K562 (cell line): ENCODE data around the gene DDX39A. TPM values are rescaled to one million over a fixed set of nuclear protein-coding genes. Genes with fewer than 3 reads are reported as not detected.

Source experiments
- ATAC-seq: fragments of 200-7000 bp; cut with Tn5 transposase; 3 replicates; pipeline ENCODE4 v1.9.1; 2020; ENCODE audit warnings: moderate library complexity
- BruUV-seq: library from RNA; stranded (reverse); fragments of 400-500 nt; replicated peaks from 2 replicates; lab custom pipeline; 2021; lab: Mats Ljungman, UMichigan
- CTCF ChIA-PET: fragments of 300-600 bp; formaldehyde crosslinking; extraction: SDS; loops from one replicate; lab custom pipeline; 2021; ENCODE audit warnings: low intra/inter-chr PET ratio; lab: Yijun Ruan, JAX
- POLR2A ChIA-PET: fragments of 300-600, 350-650 bp; sonication (Branson Sonifier 250); formaldehyde crosslinking; extraction: SDS; loops from one replicate; lab custom pipeline; 2021; ENCODE audit warnings: antibody characterized with exemption, inconsistent platforms; lab: Yijun Ruan, JAX
- DNase-seq, 4 experiments: peaks; one replicate each; pipeline versions ENCODE4 v3.0.0 to v3.0.0-alpha.2; 2011 to 2018; ENCODE audit warnings: low spot score in 3 of 4, mixed read lengths in 3 of 4; ENCODE audit errors: extremely low read depth in 1 of 4
- FAIRE-seq: peaks from 2 replicates; lab custom pipeline; 2011; peaks lifted over from hg19 to GRCh38; lab: Jason Lieb, UNC
- H2AFZ ChIP-seq: 2 replicates; pipeline ENCODE4 v1.6.0; 2011; ENCODE audit warnings: low read depth, low read length, control low read depth, inconsistent platforms
- H3K27ac ChIP-seq: fragments of 200-600 bp; 3 replicates; pipeline ENCODE4 v1.8.0; 2011; ENCODE audit warnings: low read depth, mild to moderate bottlenecking, control low read depth, inconsistent platforms, low read length, moderate library complexity, mixed read lengths; ENCODE audit errors: extremely low read depth
- H3K27me3 ChIP-seq, 2 experiments: fragments of 300-600 bp in 1 of 2; 2 replicates in 1 of 2; 3 replicates in 1 of 2; pipeline versions ENCODE4 v1.6.0 to v1.8.0; 2011; ENCODE audit warnings: inconsistent platforms in 2 of 2, low read length in 2 of 2, mild to moderate bottlenecking in 1 of 2, mixed read lengths in 1 of 2, moderate library complexity in 1 of 2; ENCODE audit not compliant: control insufficient read depth in 2 of 2, insufficient read depth in 2 of 2
- H3K36me3 ChIP-seq: fragments of 300-600 bp; 3 replicates; pipeline ENCODE4 v1.8.0; 2011; ENCODE audit warnings: mild to moderate bottlenecking, low read length, inconsistent platforms; ENCODE audit not compliant: control insufficient read depth, insufficient read depth
- H3K4me1 ChIP-seq, 2 experiments: fragments of 200-600 bp in 1 of 2; replicated peaks in 1 of 2; 2 replicates in 1 of 2; 3 replicates in 1 of 2; pipeline versions ENCODE4 v1.5.1 to v1.8.0; 2011; ENCODE audit warnings: inconsistent platforms in 2 of 2, low read length in 2 of 2, mild to moderate bottlenecking in 1 of 2, mixed read lengths in 1 of 2, moderate library complexity in 1 of 2; ENCODE audit not compliant: control insufficient read depth in 2 of 2, insufficient read depth in 2 of 2
- H3K4me2 ChIP-seq: 2 replicates; pipeline ENCODE4 v1.6.1; 2011; ENCODE audit warnings: low read length, control low read depth, inconsistent platforms, mixed read lengths; ENCODE audit not compliant: insufficient read depth
- H3K4me3 ChIP-seq: fragments of 200-600 bp; sonication (generic), shearing (Covaris generic); 2 replicates; pipeline ENCODE4 v1.5.1; 2016; ENCODE audit warnings: control low read depth, inconsistent platforms
- H3K79me2 ChIP-seq: fragments of 200-600 bp; 3 replicates; pipeline ENCODE4 v1.8.0; 2011; ENCODE audit warnings: low read length, inconsistent platforms; ENCODE audit not compliant: control insufficient read depth, insufficient read depth
- H3K9ac ChIP-seq, 2 experiments: 2 replicates each; pipeline versions ENCODE4 v1.6.0 to v1.6.1; 2011; ENCODE audit warnings: low read depth in 2 of 2, low read length in 2 of 2, control low read depth in 1 of 2, inconsistent platforms in 1 of 2, mild to moderate bottlenecking in 1 of 2, mixed read lengths in 1 of 2; ENCODE audit not compliant: insufficient read depth in 1 of 2
- H3K9me1 ChIP-seq: one replicate; pipeline ENCODE4 v1.6.0; 2011; ENCODE audit warnings: inconsistent platforms, mild to moderate bottlenecking, low read length, moderate library complexity; ENCODE audit not compliant: control insufficient read depth, insufficient read depth
- H3K9me3 ChIP-seq: replicated peaks from 2 replicates; pipeline ENCODE4 v1.5.1; 2011; ENCODE audit warnings: low read depth, low read length, inconsistent platforms; ENCODE audit not compliant: control insufficient read depth, insufficient read depth
- H4K20me1 ChIP-seq: replicated peaks from 2 replicates; pipeline ENCODE4 v1.6.1; 2011; ENCODE audit warnings: low read length, inconsistent platforms, mixed read lengths; ENCODE audit not compliant: control insufficient read depth, insufficient read depth
- ARID2 ChIP-seq: fragments of 450-650 bp; IDR thresholded peaks from 2 replicates; pipeline ENCODE4 v1.6.1; 2017; ENCODE audit warnings: antibody characterized with exemption, mild to moderate bottlenecking
- ESRRB ChIP-seq: fragments of 250-450 bp; sonication (Bioruptor Pico); IDR thresholded peaks from 2 replicates; pipeline ENCODE4 v1.5.0; 2020; ENCODE audit warnings: mild to moderate bottlenecking, moderate library complexity, borderline replicate concordance
- HNRNPH1 ChIP-seq: fragments of 200-400 bp; formaldehyde crosslinking; optimal IDR thresholded peaks from 2 replicates; pipeline ENCODE3; 2017; ENCODE audit warnings: low read depth, mild to moderate bottlenecking, low read length, moderate library complexity
- MTA1 ChIP-seq: fragments of 450-650 bp; IDR thresholded peaks from 2 replicates; pipeline ENCODE4 v1.6.1; 2017; ENCODE audit warnings: borderline replicate concordance
- PTBP1 ChIP-seq: fragments of 200-400 bp; formaldehyde crosslinking; IDR thresholded peaks from 2 replicates; pipeline ENCODE4 v1.6.1; 2017; ENCODE audit warnings: low read depth, low read length
- TSC22D4 ChIP-seq: fragments of 450-650 bp; IDR thresholded peaks from 2 replicates; pipeline ENCODE4 v1.6.1; 2016; ENCODE audit warnings: missing genetic modification characterization, missing biosample characterization, control low read depth
- ZNF217 ChIP-seq: sonication (generic); formaldehyde crosslinking; IDR thresholded peaks from 2 replicates; pipeline ENCODE4 v1.8.0; 2022; ENCODE audit warnings: mild to moderate bottlenecking, missing genetic modification reagents
- ZNF311 ChIP-seq: fragments of 250-450 bp; sonication (Bioruptor Pico); IDR thresholded peaks from 2 replicates; pipeline ENCODE4 v1.4.0; 2020; ENCODE audit warnings: mild to moderate bottlenecking, moderate library complexity
- ZNF583 ChIP-seq: fragments of 250-450 bp; sonication (Bioruptor Pico); IDR thresholded peaks from 2 replicates; pipeline ENCODE4 v1.4.0; 2020
- WGBS: fragments of 100-300 bp; shearing (Covaris generic); methylation state at CpG from one replicate; pipeline ENCODE4 v1.1.6; 2016; ENCODE audit warnings: low coverage, mixed read lengths; ENCODE audit not compliant: insufficient coverage; ENCODE audit errors: missing lambda C conversion rate; 5-methylcytosine and 5-hydroxymethylcytosine counted together
- in situ Hi-C: fragments of 300-500 bp; cut with MboI; formaldehyde crosslinking; loops from 4 replicates; pipeline ENCODE4 v1.15.0; 2018; ENCODE audit warnings: inconsistent platforms, mixed read lengths
- intact Hi-C: fragments of 100-400 bp; cut with micrococcal nuclease; formaldehyde crosslinking; loops from 2 replicates; pipeline ENCODE4 v1.14.2; 2022
- polyA plus RNA-seq, 8 experiments: library from polyadenylated mRNA; depleted of rRNA in 4 of 8; stranded (reverse) in 5 of 8; unstranded in 3 of 8; fragments of >200 nt; fragmentation: Nextera tagmentation in 2 of 8; fragmentation: Illumina TruSeq in 1 of 8; extraction: Ambion mirVana in 2 of 8; extraction: Trizol in 1 of 8; gene quantifications; 2 replicates each; pipeline versions ENCODE4 v1.2.1 to v1.2.3, GENCODE V29; 2011 to 2014; ENCODE audit warnings: inconsistent platforms in 1 of 8, missing spikeins in 1 of 8
- total RNA-seq, 7 experiments: library from RNA; depleted of rRNA in 6 of 7; stranded (reverse); fragments of >200 nt in 6 of 7; fragmentation: Illumina TruSeq in 2 of 7; extraction: Trizol in 2 of 7; gene quantifications; 2 replicates each; pipeline versions ENCODE4 v1.2.1 to v1.2.3, GENCODE V29; 2011 to 2021; ENCODE audit warnings: low replicate concordance in 1 of 7
- TF ChIP-seq, protein P1 (sequence below): fragments of 450-650 bp; IDR thresholded peaks from 2 replicates; pipeline ENCODE4 v1.6.1; 2016; ENCODE audit warnings: low read depth
- TF ChIP-seq, protein P2 (sequence below): fragments of 450-650 bp; IDR thresholded peaks from 2 replicates; pipeline ENCODE4 v1.6.1; 2016; ENCODE audit warnings: borderline replicate concordance
- TF ChIP-seq, protein P3 (sequence below), 3 experiments: IDR thresholded peaks in 2 of 3; conservative IDR thresholded peaks in 1 of 3; 2 replicates each; pipeline ENCODE4 v1.5.1; 2011 to 2012; ENCODE audit warnings: low read length in 3 of 3, mild to moderate bottlenecking in 3 of 3, control low read depth in 2 of 3, improper control_type of control experiment in 1 of 3, inconsistent platforms in 1 of 3, low read depth in 1 of 3, mixed read lengths in 1 of 3, moderate library complexity in 1 of 3; ENCODE audit not compliant: insufficient read depth in 2 of 3

DDX39A gene
- total and polyA plus RNA-seq, 9 of the 15 experiments (the other 6 are each of a cell fraction or from before 2014, with no cell fraction given), result 90.3 to 250 (median 188) TPM

DNA sequence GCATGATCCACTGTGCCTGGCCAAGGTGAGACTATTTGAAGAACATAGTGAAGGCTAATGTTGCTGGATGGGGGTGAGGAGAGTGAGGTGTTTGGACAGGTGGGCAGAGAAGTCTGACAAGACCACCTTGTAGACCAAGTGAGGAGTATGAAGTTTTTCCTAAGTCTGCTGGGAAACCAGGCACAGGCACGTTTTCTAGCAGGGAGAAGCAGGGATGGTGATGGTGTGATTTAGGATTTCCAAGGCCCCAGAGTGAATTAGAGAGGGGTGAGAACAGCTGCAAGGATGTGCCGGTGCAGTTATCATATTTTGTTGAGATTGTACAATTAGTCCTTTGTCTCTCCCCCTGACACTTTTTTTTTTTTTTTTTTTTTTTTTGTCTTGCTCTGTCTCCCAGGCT lies 8.3 kb upstream of the DDX39A start:
- no peak overlapping the region for H3K4me3 ChIP-seq
- BruUV-seq, result no TSS peak
- H3K9me3 ChIP-seq, result no peaks in the 10 kb centered on the region
- no peak overlapping the region for H3K4me2 ChIP-seq
- no peaks in the 10 kb centered on the region for H3K79me2 ChIP-seq
- POLR2A ChIA-PET, result interaction anchor here (1.0 kb wide), 1 partner anchor 21 kb away, joined by 3 read pairs; no protein-coding TSS in a partner anchor
- in situ Hi-C loops, result no loop called here
- H3K27ac ChIP-seq, result no peak overlapping the region
- H3K9me1 ChIP-seq, result no peaks in the 10 kb centered on the region
- H4K20me1 ChIP-seq, result no peaks in the 10 kb centered on the region
- WGBS, result 9% methylated on average over 2 of the region's 2 CpGs
- H3K36me3 ChIP-seq, result no peaks in the 10 kb centered on the region
- H3K4me1 ChIP-seq, result peaks cover 11 to 24% of the 10 kb centered on the region in 2 experiments; a peak in 4 of 5 replicates
- FAIRE-seq (no peak), DNase-seq (no peak), ATAC-seq (no peak)
- intact Hi-C loops, result no loop called here
- H2AFZ ChIP-seq, result no peak overlapping the region
- H3K9ac ChIP-seq, result no peak overlapping the region
- no peaks in the 10 kb centered on the region for H3K27me3 ChIP-seq
- CTCF ChIA-PET, result no interaction called here
- TF ChIP-seq, protein P1, sequence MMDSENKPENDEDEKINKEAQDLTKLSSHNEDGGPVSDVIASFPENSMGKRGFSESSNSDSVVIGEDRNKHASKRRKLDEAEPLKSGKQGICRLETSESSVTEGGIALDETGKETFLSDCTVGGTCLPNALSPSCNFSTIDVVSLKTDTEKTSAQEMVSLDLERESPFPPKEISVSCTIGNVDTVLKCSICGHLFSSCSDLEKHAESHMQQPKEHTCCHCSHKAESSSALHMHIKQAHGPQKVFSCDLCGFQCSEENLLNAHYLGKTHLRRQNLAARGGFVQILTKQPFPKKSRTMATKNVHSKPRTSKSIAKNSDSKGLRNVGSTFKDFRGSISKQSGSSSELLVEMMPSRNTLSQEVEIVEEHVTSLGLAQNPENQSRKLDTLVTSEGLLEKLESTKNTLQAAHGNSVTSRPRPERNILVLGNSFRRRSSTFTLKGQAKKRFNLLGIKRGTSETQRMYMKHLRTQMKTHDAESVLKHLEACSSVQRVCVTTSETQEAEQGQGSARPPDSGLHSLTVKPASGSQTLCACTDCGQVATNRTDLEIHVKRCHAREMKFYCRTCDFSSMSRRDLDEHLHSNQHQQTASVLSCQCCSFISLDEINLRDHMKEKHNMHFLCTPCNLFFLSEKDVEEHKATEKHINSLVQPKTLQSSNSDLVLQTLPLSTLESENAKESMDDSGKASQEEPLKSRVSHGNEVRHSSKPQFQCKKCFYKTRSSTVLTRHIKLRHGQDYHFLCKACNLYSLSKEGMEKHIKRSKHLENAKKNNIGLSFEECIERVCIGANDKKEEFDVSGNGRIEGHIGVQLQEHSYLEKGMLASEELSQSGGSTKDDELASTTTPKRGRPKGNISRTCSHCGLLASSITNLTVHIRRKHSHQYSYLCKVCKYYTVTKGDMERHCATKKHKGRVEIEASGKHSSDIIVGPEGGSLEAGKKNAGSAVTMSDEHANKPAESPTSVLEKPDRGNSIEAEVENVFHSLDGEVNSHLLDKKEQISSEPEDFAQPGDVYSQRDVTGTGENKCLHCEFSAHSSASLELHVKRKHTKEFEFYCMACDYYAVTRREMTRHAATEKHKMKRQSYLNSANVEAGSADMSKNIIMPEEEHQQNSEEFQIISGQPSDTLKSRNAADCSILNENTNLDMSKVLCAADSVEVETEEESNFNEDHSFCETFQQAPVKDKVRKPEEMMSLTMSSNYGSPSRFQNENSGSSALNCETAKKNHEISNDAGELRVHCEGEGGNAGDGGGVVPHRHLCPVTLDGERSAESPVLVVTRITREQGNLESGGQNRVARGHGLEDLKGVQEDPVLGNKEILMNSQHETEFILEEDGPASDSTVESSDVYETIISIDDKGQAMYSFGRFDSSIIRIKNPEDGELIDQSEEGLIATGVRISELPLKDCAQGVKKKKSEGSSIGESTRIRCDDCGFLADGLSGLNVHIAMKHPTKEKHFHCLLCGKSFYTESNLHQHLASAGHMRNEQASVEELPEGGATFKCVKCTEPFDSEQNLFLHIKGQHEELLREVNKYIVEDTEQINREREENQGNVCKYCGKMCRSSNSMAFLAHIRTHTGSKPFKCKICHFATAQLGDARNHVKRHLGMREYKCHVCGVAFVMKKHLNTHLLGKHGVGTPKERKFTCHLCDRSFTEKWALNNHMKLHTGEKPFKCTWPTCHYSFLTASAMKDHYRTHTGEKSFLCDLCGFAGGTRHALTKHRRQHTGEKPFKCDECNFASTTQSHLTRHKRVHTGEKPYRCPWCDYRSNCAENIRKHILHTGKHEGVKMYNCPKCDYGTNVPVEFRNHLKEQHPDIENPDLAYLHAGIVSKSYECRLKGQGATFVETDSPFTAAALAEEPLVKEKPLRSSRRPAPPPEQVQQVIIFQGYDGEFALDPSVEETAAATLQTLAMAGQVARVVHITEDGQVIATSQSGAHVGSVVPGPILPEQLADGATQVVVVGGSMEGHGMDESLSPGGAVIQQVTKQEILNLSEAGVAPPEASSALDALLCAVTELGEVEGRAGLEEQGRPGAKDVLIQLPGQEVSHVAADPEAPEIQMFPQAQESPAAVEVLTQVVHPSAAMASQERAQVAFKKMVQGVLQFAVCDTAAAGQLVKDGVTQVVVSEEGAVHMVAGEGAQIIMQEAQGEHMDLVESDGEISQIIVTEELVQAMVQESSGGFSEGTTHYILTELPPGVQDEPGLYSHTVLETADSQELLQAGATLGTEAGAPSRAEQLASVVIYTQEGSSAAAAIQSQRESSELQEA, result no peak
- no peak for TF ChIP-seq ZNF311
- TF ChIP-seq, protein P2, sequence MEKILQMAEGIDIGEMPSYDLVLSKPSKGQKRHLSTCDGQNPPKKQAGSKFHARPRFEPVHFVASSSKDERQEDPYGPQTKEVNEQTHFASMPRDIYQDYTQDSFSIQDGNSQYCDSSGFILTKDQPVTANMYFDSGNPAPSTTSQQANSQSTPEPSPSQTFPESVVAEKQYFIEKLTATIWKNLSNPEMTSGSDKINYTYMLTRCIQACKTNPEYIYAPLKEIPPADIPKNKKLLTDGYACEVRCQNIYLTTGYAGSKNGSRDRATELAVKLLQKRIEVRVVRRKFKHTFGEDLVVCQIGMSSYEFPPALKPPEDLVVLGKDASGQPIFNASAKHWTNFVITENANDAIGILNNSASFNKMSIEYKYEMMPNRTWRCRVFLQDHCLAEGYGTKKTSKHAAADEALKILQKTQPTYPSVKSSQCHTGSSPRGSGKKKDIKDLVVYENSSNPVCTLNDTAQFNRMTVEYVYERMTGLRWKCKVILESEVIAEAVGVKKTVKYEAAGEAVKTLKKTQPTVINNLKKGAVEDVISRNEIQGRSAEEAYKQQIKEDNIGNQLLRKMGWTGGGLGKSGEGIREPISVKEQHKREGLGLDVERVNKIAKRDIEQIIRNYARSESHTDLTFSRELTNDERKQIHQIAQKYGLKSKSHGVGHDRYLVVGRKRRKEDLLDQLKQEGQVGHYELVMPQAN, result no peak
- TF ChIP-seq HNRNPH1, result no peak
- no peak for TF ChIP-seq TSC22D4 (tag)
- no peak for TF ChIP-seq MTA1
- no peak for TF ChIP-seq PTBP1
- no peak for TF ChIP-seq ZNF217 (CRISPR knock-in tag)
- TF ChIP-seq, protein P3, sequence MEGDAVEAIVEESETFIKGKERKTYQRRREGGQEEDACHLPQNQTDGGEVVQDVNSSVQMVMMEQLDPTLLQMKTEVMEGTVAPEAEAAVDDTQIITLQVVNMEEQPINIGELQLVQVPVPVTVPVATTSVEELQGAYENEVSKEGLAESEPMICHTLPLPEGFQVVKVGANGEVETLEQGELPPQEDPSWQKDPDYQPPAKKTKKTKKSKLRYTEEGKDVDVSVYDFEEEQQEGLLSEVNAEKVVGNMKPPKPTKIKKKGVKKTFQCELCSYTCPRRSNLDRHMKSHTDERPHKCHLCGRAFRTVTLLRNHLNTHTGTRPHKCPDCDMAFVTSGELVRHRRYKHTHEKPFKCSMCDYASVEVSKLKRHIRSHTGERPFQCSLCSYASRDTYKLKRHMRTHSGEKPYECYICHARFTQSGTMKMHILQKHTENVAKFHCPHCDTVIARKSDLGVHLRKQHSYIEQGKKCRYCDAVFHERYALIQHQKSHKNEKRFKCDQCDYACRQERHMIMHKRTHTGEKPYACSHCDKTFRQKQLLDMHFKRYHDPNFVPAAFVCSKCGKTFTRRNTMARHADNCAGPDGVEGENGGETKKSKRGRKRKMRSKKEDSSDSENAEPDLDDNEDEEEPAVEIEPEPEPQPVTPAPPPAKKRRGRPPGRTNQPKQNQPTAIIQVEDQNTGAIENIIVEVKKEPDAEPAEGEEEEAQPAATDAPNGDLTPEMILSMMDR (IDR thresholded peaks at IDR 0.05 in 2 of 3, conservative IDR thresholded peaks at IDR 0.05 in 1 of 3; ENCODE audit: insufficient read depth in 2 of 3, low read depth in 1 of 3, low read length in 3 of 3), result no peak
- TF ChIP-seq ESRRB (CRISPR knock-in tag), result no peak
- no peak for TF ChIP-seq ARID2
- no peak for TF ChIP-seq ZNF583 (CRISPR knock-in tag)
